Chondrocyte (in vitro differentiated cells): Measurements from ENCODE around the gene FKBP5. TPM values are rescaled to one million over a fixed set of nuclear protein-coding genes. Genes with fewer than 3 reads are reported as not detected.
A peak's percentile ranks its signal among the peaks of the same experiment; 100 is the strongest.

ENCODE experiments used
- DNase-seq: peaks from one replicate; pipeline ENCODE4 v3.0.0; 2021; ENCODE audit warnings: mixed read lengths, low spot score
- H3K27ac Mint-ChIP-seq: one replicate; pipeline ENCODE4 v1.8.0; 2021; ENCODE audit warnings: mild to moderate bottlenecking, moderate library complexity, mixed read lengths; ENCODE audit not compliant: unreplicated experiment
- H3K27me3 Mint-ChIP-seq: 2 replicates; pipeline ENCODE4 v1.8.0; 2021; ENCODE audit warnings: low read depth, mixed read lengths
- H3K36me3 Mint-ChIP-seq: 2 replicates; pipeline ENCODE4 v1.8.0; 2021; ENCODE audit warnings: low read depth, mixed read lengths
- H3K4me1 Mint-ChIP-seq: 2 replicates; pipeline ENCODE4 v1.8.0; 2021; ENCODE audit warnings: low read depth, mild to moderate bottlenecking, mixed read lengths
- H3K4me3 Mint-ChIP-seq: one replicate; pipeline ENCODE4 v1.8.0; 2021; ENCODE audit warnings: mild to moderate bottlenecking, moderate library complexity, mixed read lengths; ENCODE audit not compliant: unreplicated experiment
- H3K9me3 Mint-ChIP-seq: 2 replicates; pipeline ENCODE4 v1.8.0; 2021; ENCODE audit warnings: low read depth, mixed read lengths
- CTCF ChIP-seq: fragments of 200-600 bp; sonication (generic); IDR thresholded peaks from 2 replicates; pipeline ENCODE4 v1.5.0; 2021; ENCODE audit warnings: antibody characterized with exemption, mild to moderate bottlenecking, moderate library complexity
- total RNA-seq: library from RNA; stranded (reverse); gene quantifications from 3 replicates; pipeline ENCODE4 v1.2.1, GENCODE V29; 2021

FKBP5 gene
- total RNA-seq, 1 donor from 2014 or later: 143 TPM

DNA sequence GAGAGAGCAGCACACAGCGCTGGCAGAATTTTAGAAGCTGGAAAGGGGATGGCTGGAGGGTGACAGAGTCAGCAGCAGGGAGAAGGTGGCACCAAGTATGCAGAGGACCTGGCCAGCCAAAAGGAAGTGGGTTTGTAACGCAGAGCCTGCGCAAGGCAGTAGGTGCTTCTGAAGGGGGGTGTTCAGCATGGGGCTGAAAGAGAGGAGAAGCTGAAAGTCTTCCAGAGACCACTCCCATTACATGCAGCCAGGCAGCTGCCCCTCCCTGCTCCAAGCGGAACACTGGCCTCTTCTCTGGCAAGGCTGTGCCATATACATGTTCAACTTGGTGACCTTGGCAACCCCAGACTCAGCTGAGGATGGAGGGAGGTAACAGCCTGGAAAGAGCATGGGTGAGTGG is 133.9 kb downstream of the FKBP5 start:
- no peak overlapping the region for H3K27ac Mint-ChIP-seq
- H3K4me1 Mint-ChIP-seq: peaks cover 3% of the 10 kb centered on the region
- H3K36me3 Mint-ChIP-seq: peaks cover 7% of the 10 kb centered on the region
- TF ChIP-seq CTCF: no peak
- H3K4me3 Mint-ChIP-seq: no peak overlapping the region
- DNase-seq: no peak
- H3K27me3 Mint-ChIP-seq: no peaks in the 10 kb centered on the region
- peaks cover 10% of the 10 kb centered on the region for H3K9me3 Mint-ChIP-seq

DNA sequence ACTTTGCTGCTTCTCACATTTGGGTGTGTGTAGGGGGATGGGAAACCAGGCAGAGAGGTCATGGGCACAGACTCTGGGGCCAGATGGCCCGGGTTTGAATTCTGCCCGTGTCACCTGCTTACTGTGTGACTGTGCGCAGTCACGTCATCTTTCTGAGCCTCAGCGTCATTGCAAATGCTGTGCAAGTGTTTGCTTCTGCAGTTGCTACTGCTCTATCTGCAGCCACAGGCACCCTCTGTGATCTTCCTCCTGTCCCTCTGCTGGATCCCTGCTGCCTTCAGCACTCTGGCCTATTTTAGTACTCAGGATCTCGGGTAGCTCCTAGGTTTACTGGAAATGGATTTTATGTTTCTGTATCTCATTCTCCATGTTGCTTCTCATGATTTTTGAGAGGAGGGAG is 135.4 kb downstream of the FKBP5 start:
- Mint-ChIP-seq H3K36me3 (peaks cover 7% of the 10 kb centered on the region), H3K4me3 (no peak overlapping the region), H3K27ac (no peak overlapping the region), H3K4me1 (peaks cover 3% of the 10 kb centered on the region), H3K9me3 (peaks cover 13% of the 10 kb centered on the region), H3K27me3 (no peaks in the 10 kb centered on the region)
- no peak for DNase-seq
- no peak for TF ChIP-seq CTCF

DNA sequence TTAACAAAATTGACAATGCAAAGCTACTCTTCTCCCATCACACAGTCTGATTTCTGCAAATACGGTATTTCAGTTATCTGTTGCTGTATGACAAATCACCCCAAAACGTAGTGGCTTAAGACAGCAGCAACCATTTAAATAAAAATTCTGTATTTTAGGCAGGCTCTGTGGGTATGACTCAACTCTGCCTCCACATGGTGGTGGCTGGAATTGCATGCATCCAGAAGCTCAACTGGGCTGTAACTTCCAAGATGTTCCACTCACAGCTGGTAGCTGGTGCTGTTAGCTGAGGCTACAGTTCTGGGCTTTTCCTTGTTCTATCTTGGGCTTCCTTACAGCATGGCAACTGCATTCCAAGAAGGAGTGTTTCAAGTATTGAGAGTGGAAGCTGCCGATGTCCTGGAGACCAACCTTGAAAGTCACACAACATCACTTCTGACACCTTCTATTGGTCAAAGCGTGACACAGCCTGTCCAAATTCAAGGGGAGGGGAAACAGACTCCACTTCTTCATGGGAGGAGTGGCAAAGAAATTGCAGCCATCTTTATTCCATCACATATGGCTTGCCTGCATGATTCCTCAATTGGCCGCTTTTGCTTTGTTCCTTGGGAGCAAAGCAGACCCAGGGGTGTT is 136.3 kb downstream of the FKBP5 start:
- no peak overlapping the region for H3K4me3 Mint-ChIP-seq
- H3K27ac Mint-ChIP-seq: no peak overlapping the region
- H3K36me3 Mint-ChIP-seq: peaks cover 7% of the 10 kb centered on the region
- no peak for DNase-seq
- H3K4me1 Mint-ChIP-seq: peaks cover 3% of the 10 kb centered on the region
- peak; percentile 78 for TF ChIP-seq CTCF
- peaks cover 6% of the 10 kb centered on the region for H3K27me3 Mint-ChIP-seq
- H3K9me3 Mint-ChIP-seq: peaks cover 13% of the 10 kb centered on the region

DNA sequence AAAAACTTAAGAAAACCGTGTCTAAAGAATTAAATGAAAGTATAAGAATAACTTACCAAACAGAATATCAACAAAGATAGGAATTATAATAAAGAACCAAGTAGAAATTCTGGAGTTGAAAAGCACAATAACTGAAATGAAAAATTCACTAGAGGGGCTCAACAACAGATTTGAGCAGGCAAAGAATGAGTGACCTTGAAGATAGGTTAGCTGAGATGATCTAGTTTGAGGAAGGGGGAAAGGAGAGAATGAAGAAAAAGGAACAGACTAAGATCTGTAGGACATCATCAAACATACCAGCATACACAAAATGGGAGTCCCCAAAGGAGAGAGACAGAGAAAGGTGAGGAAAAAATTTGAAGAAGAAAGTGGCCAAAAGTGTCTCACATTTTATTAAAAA is 138.3 kb downstream of the FKBP5 start:
- peaks cover 13% of the 10 kb centered on the region for H3K9me3 Mint-ChIP-seq
- no peak for DNase-seq
- peaks cover 6% of the 10 kb centered on the region for H3K27me3 Mint-ChIP-seq
- no peak for TF ChIP-seq CTCF
- H3K4me3 Mint-ChIP-seq: no peak overlapping the region
- no peak overlapping the region for H3K27ac Mint-ChIP-seq
- peaks cover 3% of the 10 kb centered on the region for H3K4me1 Mint-ChIP-seq
- peaks cover 7% of the 10 kb centered on the region for H3K36me3 Mint-ChIP-seq

- H3K27me3 Mint-ChIP-seq: peaks cover 6% of the 10 kb centered on the region
- no peak overlapping the region for H3K27ac Mint-ChIP-seq
- peaks cover 7% of the 10 kb centered on the region for H3K36me3 Mint-ChIP-seq
- peaks cover 13% of the 10 kb centered on the region for H3K9me3 Mint-ChIP-seq
- no peak for TF ChIP-seq CTCF
- H3K4me3 Mint-ChIP-seq: no peak overlapping the region
- no peak for DNase-seq
- no peaks in the 10 kb centered on the region for H3K4me1 Mint-ChIP-seq
These were observed 141.0 kb downstream of the FKBP5 start for GRCh38 chr6:35547676-35548075.
